Activated CD8-positive, alpha-beta memory T cell treated with anti-CD3 and anti-CD28 coated beads for 24 hours (primary cell): Measurements from ENCODE around the gene MLLT3.
"Not testable (repeated sequence)": the region's sequence is repeated elsewhere in the genome, so short reads cannot be mapped to it uniquely, and the experiment has no call there.

Source experiments
- DNase-seq: peaks from one replicate; pipeline ENCODE4 v3.0.0-alpha.2; 2020

Gene MLLT3

DNA sequence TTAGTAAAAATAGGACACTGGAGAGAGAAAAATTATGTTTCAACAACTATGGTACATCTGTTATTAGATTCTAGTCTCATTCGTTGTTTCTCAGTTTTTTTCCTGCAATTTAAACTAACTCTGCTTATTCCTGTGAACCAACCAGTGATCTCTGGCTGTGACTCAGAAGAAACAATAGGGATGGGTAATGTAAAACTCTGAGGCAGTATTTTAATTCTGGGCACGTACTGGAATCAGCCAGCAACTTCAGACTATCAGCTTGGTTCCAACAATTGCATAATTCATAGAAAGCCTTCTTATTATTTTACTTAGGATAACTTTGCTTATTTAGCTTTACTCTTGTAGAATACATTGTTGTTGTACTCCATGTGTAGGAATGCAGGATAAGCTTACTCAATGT lies 28.8 kb downstream of the MLLT3 start:
- no peak for DNase-seq

- no peak for DNase-seq
Observed at GRCh38 chr9:20593105-20593504, 29.2 kb downstream of the MLLT3 start.

- no peak for DNase-seq
Observed at GRCh38 chr9:20592673-20593072, 29.6 kb downstream of the MLLT3 start.

GRCh38 chr9:20591223-20591622 lies 31.1 kb downstream of the MLLT3 start:
- DNase-seq, result no peak

- no peak for DNase-seq
Observed at GRCh38 chr9:20584968-20585643, 37.2 kb downstream of the MLLT3 start.

DNA sequence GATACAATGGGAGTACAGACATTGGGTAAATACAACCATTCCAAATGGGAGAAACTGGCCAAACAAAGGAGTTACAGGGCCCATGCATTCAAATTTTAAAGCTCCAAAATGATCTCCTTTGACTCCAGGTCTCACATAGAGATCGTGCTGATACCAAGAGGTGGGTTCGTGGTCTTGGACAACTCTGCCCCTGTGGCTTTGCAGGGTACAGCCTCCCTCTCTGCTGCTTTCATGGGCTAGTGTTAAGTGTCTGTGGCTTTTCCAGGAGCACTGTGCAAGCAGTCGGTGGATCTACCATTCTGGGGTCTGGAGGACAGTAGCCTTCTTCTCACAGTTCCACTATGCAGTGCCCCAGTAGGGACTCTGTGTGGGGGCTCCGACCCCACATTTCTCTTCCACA lies 39.2 kb downstream of the MLLT3 start:
- DNase-seq, result not testable (repeated sequence)

- DNase-seq, result no peak
Observed at GRCh38 chr9:20582150-20582549, 40.1 kb downstream of the MLLT3 start.

- DNase-seq, result no peak
Observed at GRCh38 chr9:20580673-20581072, 41.6 kb downstream of the MLLT3 start.

GRCh38 chr9:20579524-20580314 lies 42.6 kb downstream of the MLLT3 start:
- no peak for DNase-seq

GRCh38 chr9:20573023-20573422 lies 49.3 kb downstream of the MLLT3 start:
- no peak for DNase-seq

DNA sequence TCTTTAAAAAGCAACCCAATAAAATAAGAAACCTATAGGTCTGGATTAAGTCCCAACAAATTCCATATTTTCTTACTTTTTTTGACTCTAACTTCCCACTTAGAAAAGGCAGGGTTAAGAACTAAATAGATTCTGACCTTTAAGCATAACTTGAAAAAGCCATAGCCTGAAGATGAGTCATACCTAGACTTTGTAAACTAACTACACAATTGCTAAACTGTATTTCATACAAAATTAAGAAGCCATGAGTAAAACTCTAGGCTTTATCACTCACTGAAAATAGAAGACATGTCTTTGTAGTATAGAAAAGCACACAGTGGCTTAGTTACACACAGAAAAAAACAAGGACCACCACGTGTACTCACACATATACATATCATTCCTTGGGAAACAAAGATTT lies 51.5 kb downstream of the MLLT3 start:
- no peak for DNase-seq

- DNase-seq, result no peak
Observed at GRCh38 chr9:20570087-20570486, 52.2 kb downstream of the MLLT3 start.

- no peak for DNase-seq
Observed at GRCh38 chr9:20569525-20569924, 52.8 kb downstream of the MLLT3 start.

- DNase-seq, result no peak
Observed at GRCh38 chr9:20568400-20568799, 53.9 kb downstream of the MLLT3 start.

- no peak for DNase-seq
Observed at GRCh38 chr9:20566401-20566800, 55.9 kb downstream of the MLLT3 start.

- no peak for DNase-seq
Observed at GRCh38 chr9:20564650-20565049, 57.6 kb downstream of the MLLT3 start.

- no peak for DNase-seq
Observed at GRCh38 chr9:20563917-20564316, 58.4 kb downstream of the MLLT3 start.

- DNase-seq, result no peak
Observed at GRCh38 chr9:20562051-20562450, 60.2 kb downstream of the MLLT3 start.

DNA sequence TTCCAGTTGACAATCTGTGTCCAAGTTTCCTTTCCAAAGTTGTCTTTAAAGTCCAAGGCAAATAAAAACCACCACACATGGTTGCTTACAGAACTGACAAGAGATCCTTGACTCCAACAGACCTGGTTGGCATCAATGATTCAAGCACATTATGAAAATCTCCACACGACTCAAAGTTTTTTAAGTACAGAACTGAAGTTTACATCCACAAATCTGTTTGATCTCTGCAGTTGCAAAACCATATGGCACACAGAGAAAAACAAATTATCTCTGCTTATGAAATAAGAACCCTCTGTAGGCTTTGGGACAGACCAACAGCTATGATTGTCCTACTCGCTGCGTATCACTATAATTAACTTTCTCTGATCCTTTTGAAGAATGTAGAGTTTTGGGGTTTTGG lies 60.8 kb downstream of the MLLT3 start:
- no peak for DNase-seq

- no peak for DNase-seq
Observed at GRCh38 chr9:20559231-20559890, 62.9 kb downstream of the MLLT3 start.

GRCh38 chr9:20558566-20559016 lies 63.7 kb downstream of the MLLT3 start:
- no peak for DNase-seq

- DNase-seq, result no peak
Observed at GRCh38 chr9:20557890-20558565, 64.3 kb downstream of the MLLT3 start.

- no peak for DNase-seq
Observed at GRCh38 chr9:20557285-20557684, 65.0 kb downstream of the MLLT3 start.
